Gastrocnemius medialis (tissue), 4 donors: Measurements from ENCODE around the gene SGMS1. TPM values are rescaled to one million over a fixed set of nuclear protein-coding genes. Genes with fewer than 3 reads are reported as not detected.

ENCODE experiments used
- ATAC-seq, 2 donors: fragments of 150-250 bp; one replicate each; pipeline ENCODE4 v1.9.1; 2016
- DNase-seq, 2 donors: peaks; one replicate each; pipeline ENCODE4 v3.0.0-alpha.2; 2019
- H3K27ac ChIP-seq, 4 donors: fragments of 200-600 bp; sonication (generic); 1 replicate in 1 of 4; 2 replicates in 3 of 4; pipeline ENCODE4 v1.5.1; 2016 to 2018; ENCODE audit warnings: mild to moderate bottlenecking in 2 of 4, moderate library complexity in 1 of 4
- H3K27me3 ChIP-seq, 3 donors: fragments of 200-600 bp; sonication (generic) in 2 of 3; 1 replicate in 1 of 3; 2 replicates in 2 of 3; pipeline versions ENCODE4 v1.5.1 to v1.6.0; 2016 to 2019; ENCODE audit warnings: mild to moderate bottlenecking in 1 of 3, moderate library complexity in 1 of 3
- H3K36me3 ChIP-seq, 2 donors: fragments of 200-600 bp; sonication (generic) in 1 of 2; one replicate each; pipeline ENCODE4 v1.5.1; 2017 to 2018
- H3K4me1 ChIP-seq, 2 donors: fragments of 200-600 bp; sonication (generic) in 1 of 2; one replicate each; pipeline ENCODE4 v1.5.1; 2016 to 2017; ENCODE audit warnings: mild to moderate bottlenecking in 2 of 2
- H3K4me3 ChIP-seq, 4 donors: fragments of 200-600 bp; sonication (generic) in 3 of 4; 1 replicate in 1 of 4; 2 replicates in 3 of 4; pipeline ENCODE4 v1.5.1; 2016 to 2019; ENCODE audit warnings: mild to moderate bottlenecking in 2 of 4
- H3K9me3 ChIP-seq, 3 donors: fragments of 200-600 bp; sonication (generic) in 2 of 3; 1 replicate in 1 of 3; 2 replicates in 2 of 3; pipeline ENCODE4 v1.5.1; 2016 to 2019
- POLR2A ChIP-seq, 2 donors: fragments of 450-650 bp; IDR thresholded peaks; one replicate each; pipeline ENCODE4 v1.6.1; 2017; ENCODE audit warnings: antibody characterized with exemption in 2 of 2, mild to moderate bottlenecking in 2 of 2, moderate library complexity in 2 of 2
- in situ Hi-C, 4 donors: fragments of 200-750 bp; cut with MboI; loops; one replicate each; pipeline versions ENCODE4 v1.15.0 to v1.8.0; 2017; ENCODE audit warnings: low sequenced_read_pairs in 4 of 4
- intact Hi-C: fragments of 100-400 bp; cut with DNase I; formaldehyde crosslinking; loops from one replicate; pipeline ENCODE4 v1.15.1; 2023; ENCODE audit warnings: low total_unique reads
- total RNA-seq, 4 donors: library from RNA; depleted of rRNA; stranded (reverse); fragments of >200 nt; gene quantifications; one replicate each; pipeline versions ENCODE4 v1.1.0 to v1.2.3, GENCODE V29; 2016
- TF ChIP-seq, protein P1 (sequence below), 5 experiments: fragments of 450-650 bp in 3 of 5; fragments of 200-600 bp in 2 of 5; sonication (generic) in 2 of 5; IDR thresholded peaks in 4 of 5; conservative IDR thresholded peaks in 1 of 5; 1 replicate in 4 of 5; 2 replicates in 1 of 5; pipeline ENCODE4 v1.5.1; 2016 to 2019; ENCODE audit warnings: antibody characterized with exemption in 5 of 5, mild to moderate bottlenecking in 3 of 5, moderate library complexity in 3 of 5

SGMS1 gene
- total RNA-seq, 4 donors from 2014 or later, result 17.6 to 30.7 (median 25.0) TPM

DNA sequence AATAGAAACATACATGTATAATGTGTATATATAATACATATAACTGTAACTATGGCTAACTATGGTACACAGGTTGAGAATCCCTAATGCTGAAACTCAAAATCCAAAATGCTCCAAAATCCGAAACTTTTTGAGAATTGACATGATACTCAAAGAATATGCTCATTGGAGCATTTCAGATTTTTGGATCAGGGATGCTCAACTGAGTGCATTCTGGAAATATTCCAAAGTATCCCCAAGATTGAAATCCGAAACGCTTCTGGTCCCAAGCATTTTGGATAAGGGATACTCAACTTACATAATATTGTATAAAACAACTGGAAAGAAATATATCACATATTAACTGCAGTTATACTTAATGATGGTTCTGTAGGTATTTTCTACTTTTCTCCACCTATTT lies 278.2 kb downstream of the SGMS1 start:
- DNase-seq, result no peak

DNA sequence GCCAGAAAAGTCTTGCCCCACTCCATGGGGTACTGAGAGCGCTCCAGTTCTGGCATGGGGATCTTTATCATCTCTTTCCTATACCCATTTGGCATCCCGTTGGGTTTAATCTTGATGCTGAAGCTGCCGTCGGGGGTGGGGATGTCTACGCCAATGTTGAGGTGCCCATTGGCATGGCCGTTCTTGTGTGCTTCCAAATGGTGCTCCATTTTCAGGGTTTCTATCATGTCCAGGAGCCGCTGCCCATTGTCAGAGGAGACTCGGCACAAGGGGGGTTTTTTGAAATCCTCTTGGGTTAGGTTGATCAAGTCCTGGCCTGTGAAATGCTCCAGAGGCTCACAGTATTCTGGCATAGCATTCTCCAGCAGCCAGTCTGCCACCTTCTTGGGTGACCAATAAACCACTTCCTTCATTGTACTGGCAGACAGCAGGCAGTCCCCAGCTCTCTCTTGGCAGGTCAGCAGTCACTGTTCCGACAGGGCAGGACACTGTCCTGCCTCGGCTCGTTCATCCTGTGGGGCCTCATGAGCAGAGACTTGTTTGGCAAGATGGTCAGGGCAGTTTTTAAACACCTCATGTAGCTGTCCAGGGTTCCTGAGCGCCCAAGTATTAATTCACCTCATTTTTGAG lies 279.9 kb downstream of the SGMS1 start:
- Histone ChIP-seq H3K27ac (no peak overlapping the region), H3K4me3 (no peak overlapping the region), H3K9me3 (no peaks in the 10 kb centered on the region), H3K4me1 (peaks cover 0 to 11% of the 10 kb centered on the region in 2 donors), H3K36me3 (peaks cover 0 to 13% of the 10 kb centered on the region in 2 donors), H3K27me3 (no peaks in the 10 kb centered on the region)
- intact Hi-C loops, result no loop called here
- in situ Hi-C loops, result no loop called here
- DNase-seq (no peak), ATAC-seq (no peak)
- TF ChIP-seq, protein P1, sequence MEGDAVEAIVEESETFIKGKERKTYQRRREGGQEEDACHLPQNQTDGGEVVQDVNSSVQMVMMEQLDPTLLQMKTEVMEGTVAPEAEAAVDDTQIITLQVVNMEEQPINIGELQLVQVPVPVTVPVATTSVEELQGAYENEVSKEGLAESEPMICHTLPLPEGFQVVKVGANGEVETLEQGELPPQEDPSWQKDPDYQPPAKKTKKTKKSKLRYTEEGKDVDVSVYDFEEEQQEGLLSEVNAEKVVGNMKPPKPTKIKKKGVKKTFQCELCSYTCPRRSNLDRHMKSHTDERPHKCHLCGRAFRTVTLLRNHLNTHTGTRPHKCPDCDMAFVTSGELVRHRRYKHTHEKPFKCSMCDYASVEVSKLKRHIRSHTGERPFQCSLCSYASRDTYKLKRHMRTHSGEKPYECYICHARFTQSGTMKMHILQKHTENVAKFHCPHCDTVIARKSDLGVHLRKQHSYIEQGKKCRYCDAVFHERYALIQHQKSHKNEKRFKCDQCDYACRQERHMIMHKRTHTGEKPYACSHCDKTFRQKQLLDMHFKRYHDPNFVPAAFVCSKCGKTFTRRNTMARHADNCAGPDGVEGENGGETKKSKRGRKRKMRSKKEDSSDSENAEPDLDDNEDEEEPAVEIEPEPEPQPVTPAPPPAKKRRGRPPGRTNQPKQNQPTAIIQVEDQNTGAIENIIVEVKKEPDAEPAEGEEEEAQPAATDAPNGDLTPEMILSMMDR (IDR thresholded peaks at IDR 0.05 in 4 of 5, conservative IDR thresholded peaks at IDR 0.05 in 1 of 5), result no peak
- no peak for TF ChIP-seq POLR2A (IDR thresholded peaks at IDR 0.05)

More for the DNA sequence above, 278.2 kb downstream of the SGMS1 start:
- in situ Hi-C loops, result no loop called here
- H3K27ac ChIP-seq, result no peak overlapping the region
- ATAC-seq, result no peak
- H3K9me3 ChIP-seq, result no peaks in the 10 kb centered on the region
- H3K36me3 ChIP-seq, result peaks cover 0 to 13% of the 10 kb centered on the region in 2 donors
- TF ChIP-seq POLR2A (IDR thresholded peaks at IDR 0.05), result no peak
- TF ChIP-seq, protein P1 (IDR thresholded peaks at IDR 0.05 in 4 of 5, conservative IDR thresholded peaks at IDR 0.05 in 1 of 5), result no peak
- no peak overlapping the region for H3K4me3 ChIP-seq
- no peaks in the 10 kb centered on the region for H3K27me3 ChIP-seq
- H3K4me1 ChIP-seq, result peaks cover 0 to 11% of the 10 kb centered on the region in 2 donors
- intact Hi-C loops, result no loop called here

DNA sequence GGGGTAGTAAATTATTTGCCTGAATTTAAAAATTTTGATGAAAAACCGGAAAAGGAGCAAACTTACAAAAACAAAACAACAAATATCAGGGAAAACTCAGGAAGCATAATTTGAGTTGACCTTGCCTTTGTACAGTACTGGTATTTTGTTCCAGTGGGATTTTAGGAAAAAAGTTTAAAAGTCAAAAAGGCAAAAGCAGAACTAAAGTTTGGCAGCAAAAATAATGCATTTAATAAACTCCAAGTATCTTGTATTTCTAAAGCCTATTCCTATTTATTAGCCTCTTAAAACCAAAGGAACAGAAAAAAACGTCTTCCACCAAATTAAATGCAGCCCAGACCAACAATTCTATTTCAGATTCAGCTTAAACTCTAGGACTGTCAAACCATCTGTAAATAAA lies 281.8 kb downstream of the SGMS1 start:
- in situ Hi-C loops (no loop called here), intact Hi-C loops (no loop called here)
- TF ChIP-seq POLR2A (IDR thresholded peaks at IDR 0.05), result no peak
- TF ChIP-seq, protein P1 (IDR thresholded peaks at IDR 0.05 in 4 of 5, conservative IDR thresholded peaks at IDR 0.05 in 1 of 5), result no peak
- no peak overlapping the region for H3K4me3 ChIP-seq
- H3K27me3 ChIP-seq, result no peaks in the 10 kb centered on the region
- no peaks in the 10 kb centered on the region for H3K9me3 ChIP-seq
- H3K36me3 ChIP-seq, result peaks cover 0 to 13% of the 10 kb centered on the region in 2 donors
- peaks cover 0 to under 1% of the 10 kb centered on the region in 2 donors for H3K4me1 ChIP-seq
- ATAC-seq, result no peak
- no peak for DNase-seq
- H3K27ac ChIP-seq, result no peak overlapping the region

DNA sequence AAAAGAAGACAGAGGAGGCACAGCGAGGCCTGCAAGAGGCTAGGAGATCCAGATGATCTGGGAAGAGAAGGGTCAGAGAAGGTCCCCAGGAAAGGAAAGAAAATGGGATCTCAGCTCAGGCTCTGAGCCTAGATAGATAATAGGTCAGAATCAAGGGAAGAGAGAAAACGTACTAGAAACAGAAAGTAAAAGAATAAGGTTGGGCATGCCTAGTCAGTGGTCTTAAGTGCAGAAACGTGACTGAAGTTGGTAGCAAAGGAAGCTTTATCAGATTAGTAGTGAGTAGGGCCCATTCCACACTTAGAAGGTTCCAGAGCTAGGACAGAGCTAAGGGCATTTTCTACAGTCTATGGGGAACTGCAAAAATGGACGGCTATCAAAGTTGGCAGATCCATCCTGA lies 287.6 kb downstream of the SGMS1 start:
- Histone ChIP-seq H3K4me1 (no peaks in the 10 kb centered on the region), H3K4me3 (no peak overlapping the region), H3K9me3 (no peaks in the 10 kb centered on the region), H3K36me3 (no peaks in the 10 kb centered on the region), H3K27ac (no peak overlapping the region), H3K27me3 (no peaks in the 10 kb centered on the region)
- no peak for ATAC-seq
- DNase-seq, result no peak
- intact Hi-C loops, result no loop called here
- in situ Hi-C loops, result no loop called here
- TF ChIP-seq, protein P1 (IDR thresholded peaks at IDR 0.05 in 4 of 5, conservative IDR thresholded peaks at IDR 0.05 in 1 of 5), result no peak
- no peak for TF ChIP-seq POLR2A (IDR thresholded peaks at IDR 0.05)

DNA sequence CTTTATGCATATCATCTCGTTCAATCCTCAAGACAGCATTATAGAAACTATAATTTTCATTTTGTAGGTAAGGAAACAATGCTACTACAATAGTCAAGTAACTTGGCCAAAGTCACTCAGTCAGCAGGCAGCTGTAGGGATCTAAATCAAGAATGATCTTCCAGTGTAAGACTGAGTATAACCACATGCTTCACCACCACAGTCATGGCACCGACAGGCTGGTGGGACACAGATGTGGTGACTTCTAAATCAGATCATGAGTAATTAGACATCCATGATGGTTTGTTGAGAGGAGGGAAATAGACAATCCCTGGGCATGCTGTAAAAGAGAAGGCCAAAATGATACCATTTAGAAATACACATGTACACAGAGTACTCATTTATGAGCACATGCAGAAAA lies 288.4 kb downstream of the SGMS1 start:
- Histone ChIP-seq H3K27ac (no peak overlapping the region), H3K4me3 (no peak overlapping the region), H3K27me3 (no peaks in the 10 kb centered on the region), H3K36me3 (no peaks in the 10 kb centered on the region), H3K9me3 (no peaks in the 10 kb centered on the region), H3K4me1 (no peaks in the 10 kb centered on the region)
- intact Hi-C loops, result no loop called here
- in situ Hi-C loops, result no loop called here
- no peak for DNase-seq
- ATAC-seq, result no peak
- TF ChIP-seq, protein P1 (IDR thresholded peaks at IDR 0.05 in 4 of 5, conservative IDR thresholded peaks at IDR 0.05 in 1 of 5), result no peak
- TF ChIP-seq POLR2A (IDR thresholded peaks at IDR 0.05), result no peak
